GM23338 (cell line): ENCODE data around the gene LRIT3.

Experiments
- CREB1 ChIP-seq: fragments of 250-450 bp; sonication (Bioruptor Pico); IDR thresholded peaks from 2 replicates; pipeline ENCODE4 v1.5.0; 2020; ENCODE audit warnings: low read depth, mild to moderate bottlenecking, moderate library complexity
- CTCF ChIP-seq, 2 experiments: fragments of 200-600 bp in 1 of 2; sonication (generic) in 1 of 2; conservative IDR thresholded peaks; 2 replicates each; pipeline versions ENCODE4 v1.5.1 to v1.6.1; 2016 to 2017; ENCODE audit warnings: antibody characterized with exemption in 2 of 2, low read depth in 2 of 2, mild to moderate bottlenecking in 2 of 2, moderate library complexity in 1 of 2
- ETS1 ChIP-seq: IDR thresholded peaks from 2 replicates; pipeline ENCODE4 v1.6.1; 2016; ENCODE audit warnings: antibody characterized with exemption
- EZH2 ChIP-seq: fragments of 200-600 bp; sonication (generic); IDR thresholded peaks from one replicate; pipeline ENCODE4 v1.8.0; 2017; ENCODE audit warnings: antibody characterized with exemption, mild to moderate bottlenecking, low read depth; ENCODE audit not compliant: unreplicated experiment
- EZH2phosphoT487 ChIP-seq: fragments of 200-600 bp; sonication (generic); IDR thresholded peaks from one replicate; pipeline ENCODE4 v1.8.1; 2018; ENCODE audit warnings: antibody characterized with exemption; ENCODE audit not compliant: unreplicated experiment
- JUNB ChIP-seq: IDR thresholded peaks from one replicate; pipeline ENCODE4 v1.6.1; 2016; ENCODE audit warnings: antibody characterized with exemption; ENCODE audit not compliant: unreplicated experiment
- POLR2AphosphoS5 ChIP-seq: IDR thresholded peaks from 2 replicates; pipeline ENCODE4 v1.6.1; 2016; ENCODE audit warnings: antibody characterized with exemption, low read depth
- REST ChIP-seq: IDR thresholded peaks from one replicate; pipeline ENCODE4 v1.6.1; 2018; ENCODE audit warnings: antibody characterized with exemption; ENCODE audit not compliant: unreplicated experiment
- STAT1 ChIP-seq: IDR thresholded peaks from one replicate; pipeline ENCODE4 v1.6.1; 2016; ENCODE audit warnings: antibody characterized with exemption; ENCODE audit not compliant: unreplicated experiment
- ZNF331 ChIP-seq: fragments of 250-450 bp; sonication (Bioruptor Pico); IDR thresholded peaks from 2 replicates; pipeline ENCODE4 v1.5.0; 2020; ENCODE audit warnings: low read depth, mild to moderate bottlenecking, moderate library complexity
- TF ChIP-seq, protein P1 (sequence below): fragments of 250-450 bp; sonication (Bioruptor Pico); IDR thresholded peaks from 2 replicates; pipeline ENCODE4 v1.5.0; 2020; ENCODE audit warnings: mild to moderate bottlenecking, moderate library complexity

DNA sequence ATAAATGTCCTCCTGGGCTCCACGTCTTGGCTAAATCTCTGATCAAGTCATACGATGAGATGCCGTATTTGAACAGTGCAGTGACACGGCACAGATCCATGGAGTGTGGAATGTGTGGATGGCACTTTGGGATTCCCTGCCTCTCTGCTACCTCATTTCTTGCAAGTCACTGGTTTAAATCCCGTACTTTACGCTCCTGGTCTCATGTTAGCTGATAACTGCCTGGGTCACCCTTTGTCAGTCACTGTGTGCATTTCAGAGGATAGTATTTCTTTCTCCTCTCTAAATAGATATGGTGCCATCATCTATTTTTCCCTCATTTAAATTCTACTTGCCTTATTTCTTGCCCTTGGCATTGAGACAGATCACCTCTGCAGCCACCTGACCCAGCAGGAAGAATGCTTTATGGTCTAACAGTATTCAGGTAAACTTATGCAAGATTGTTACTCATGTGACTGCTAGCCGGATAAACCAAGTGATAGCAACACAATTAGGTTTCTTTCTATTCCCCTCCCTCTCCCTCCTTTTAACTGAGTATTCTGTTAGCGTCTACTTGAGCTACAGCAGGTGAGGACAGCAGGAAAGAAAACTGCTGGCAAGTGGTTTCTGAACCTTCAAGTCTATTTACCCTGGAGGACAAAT, 67.6 kb downstream of the LRIT3 start:
- TF ChIP-seq, protein P1, sequence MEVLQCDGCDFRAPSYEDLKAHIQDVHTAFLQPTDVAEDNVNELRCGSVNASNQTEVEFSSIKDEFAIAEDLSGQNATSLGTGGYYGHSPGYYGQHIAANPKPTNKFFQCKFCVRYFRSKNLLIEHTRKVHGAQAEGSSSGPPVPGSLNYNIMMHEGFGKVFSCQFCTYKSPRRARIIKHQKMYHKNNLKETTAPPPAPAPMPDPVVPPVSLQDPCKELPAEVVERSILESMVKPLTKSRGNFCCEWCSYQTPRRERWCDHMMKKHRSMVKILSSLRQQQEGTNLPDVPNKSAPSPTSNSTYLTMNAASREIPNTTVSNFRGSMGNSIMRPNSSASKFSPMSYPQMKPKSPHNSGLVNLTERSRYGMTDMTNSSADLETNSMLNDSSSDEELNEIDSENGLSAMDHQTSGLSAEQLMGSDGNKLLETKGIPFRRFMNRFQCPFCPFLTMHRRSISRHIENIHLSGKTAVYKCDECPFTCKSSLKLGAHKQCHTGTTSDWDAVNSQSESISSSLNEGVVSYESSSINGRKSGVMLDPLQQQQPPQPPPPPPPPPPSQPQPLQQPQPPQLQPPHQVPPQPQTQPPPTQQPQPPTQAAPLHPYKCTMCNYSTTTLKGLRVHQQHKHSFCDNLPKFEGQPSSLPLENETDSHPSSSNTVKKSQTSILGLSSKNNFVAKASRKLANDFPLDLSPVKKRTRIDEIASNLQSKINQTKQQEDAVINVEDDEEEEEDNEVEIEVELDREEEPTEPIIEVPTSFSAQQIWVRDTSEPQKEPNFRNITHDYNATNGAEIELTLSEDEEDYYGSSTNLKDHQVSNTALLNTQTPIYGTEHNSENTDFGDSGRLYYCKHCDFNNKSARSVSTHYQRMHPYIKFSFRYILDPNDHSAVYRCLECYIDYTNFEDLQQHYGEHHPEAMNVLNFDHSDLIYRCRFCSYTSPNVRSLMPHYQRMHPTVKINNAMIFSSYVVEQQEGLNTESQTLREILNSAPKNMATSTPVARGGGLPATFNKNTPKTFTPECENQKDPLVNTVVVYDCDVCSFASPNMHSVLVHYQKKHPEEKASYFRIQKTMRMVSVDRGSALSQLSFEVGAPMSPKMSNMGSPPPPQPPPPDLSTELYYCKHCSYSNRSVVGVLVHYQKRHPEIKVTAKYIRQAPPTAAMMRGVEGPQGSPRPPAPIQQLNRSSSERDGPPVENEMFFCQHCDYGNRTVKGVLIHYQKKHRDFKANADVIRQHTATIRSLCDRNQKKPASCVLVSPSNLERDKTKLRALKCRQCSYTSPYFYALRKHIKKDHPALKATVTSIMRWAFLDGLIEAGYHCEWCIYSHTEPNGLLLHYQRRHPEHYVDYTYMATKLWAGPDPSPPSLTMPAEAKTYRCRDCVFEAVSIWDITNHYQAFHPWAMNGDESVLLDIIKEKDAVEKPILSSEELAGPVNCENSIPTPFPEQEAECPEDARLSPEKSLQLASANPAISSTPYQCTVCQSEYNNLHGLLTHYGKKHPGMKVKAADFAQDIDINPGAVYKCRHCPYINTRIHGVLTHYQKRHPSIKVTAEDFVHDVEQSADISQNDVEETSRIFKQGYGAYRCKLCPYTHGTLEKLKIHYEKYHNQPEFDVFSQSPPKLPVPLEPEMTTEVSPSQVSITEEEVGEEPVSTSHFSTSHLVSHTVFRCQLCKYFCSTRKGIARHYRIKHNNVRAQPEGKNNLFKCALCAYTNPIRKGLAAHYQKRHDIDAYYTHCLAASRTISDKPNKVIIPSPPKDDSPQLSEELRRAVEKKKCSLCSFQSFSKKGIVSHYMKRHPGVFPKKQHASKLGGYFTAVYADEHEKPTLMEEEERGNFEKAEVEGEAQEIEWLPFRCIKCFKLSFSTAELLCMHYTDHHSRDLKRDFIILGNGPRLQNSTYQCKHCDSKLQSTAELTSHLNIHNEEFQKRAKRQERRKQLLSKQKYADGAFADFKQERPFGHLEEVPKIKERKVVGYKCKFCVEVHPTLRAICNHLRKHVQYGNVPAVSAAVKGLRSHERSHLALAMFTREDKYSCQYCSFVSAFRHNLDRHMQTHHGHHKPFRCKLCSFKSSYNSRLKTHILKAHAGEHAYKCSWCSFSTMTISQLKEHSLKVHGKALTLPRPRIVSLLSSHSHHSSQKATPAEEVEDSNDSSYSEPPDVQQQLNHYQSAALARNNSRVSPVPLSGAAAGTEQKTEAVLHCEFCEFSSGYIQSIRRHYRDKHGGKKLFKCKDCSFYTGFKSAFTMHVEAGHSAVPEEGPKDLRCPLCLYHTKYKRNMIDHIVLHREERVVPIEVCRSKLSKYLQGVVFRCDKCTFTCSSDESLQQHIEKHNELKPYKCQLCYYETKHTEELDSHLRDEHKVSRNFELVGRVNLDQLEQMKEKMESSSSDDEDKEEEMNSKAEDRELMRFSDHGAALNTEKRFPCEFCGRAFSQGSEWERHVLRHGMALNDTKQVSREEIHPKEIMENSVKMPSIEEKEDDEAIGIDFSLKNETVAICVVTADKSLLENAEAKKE (CRISPR knock-in tag) = no peak
- TF ChIP-seq CTCF (conservative IDR thresholded peaks at IDR 0.05; ENCODE audit: low read depth in 2 of 2) (no peak), CREB1 (CRISPR knock-in tag) (no peak), EZH2phosphoT487 (no peak), REST (no peak), ZNF331 (CRISPR knock-in tag) (no peak), EZH2 (no peak), POLR2AphosphoS5 (no peak), STAT1 (no peak), JUNB (no peak), ETS1 (no peak)
